PC-9 (cell line): ENCODE measurements around the gene PEAK1. TPM values are rescaled to one million over a fixed set of nuclear protein-coding genes. Genes with fewer than 3 reads are reported as not detected.
A peak's percentile ranks its signal among the peaks of the same experiment; 100 is the strongest.

Experiments
- BruUV-seq: library from RNA; stranded (reverse); fragments of 400-500 nt; replicated peaks from 2 replicates; lab custom pipeline; 2021; lab: Mats Ljungman, UMichigan
- CTCF ChIA-PET: fragments of 300-600 bp; sonication (Branson Sonifier 250); formaldehyde crosslinking; loops from one replicate; lab custom pipeline; 2022; ENCODE audit warnings: antibody characterized with exemption; lab: Charles Lee
- POLR2A ChIA-PET: fragments of 300-600 bp; sonication (Branson Sonifier 250); formaldehyde crosslinking; loops from one replicate; lab custom pipeline; 2022; ENCODE audit warnings: antibody characterized with exemption; ENCODE audit not compliant: unreplicated experiment; lab: Charles Lee
- DNase-seq, 2 experiments: peaks; one replicate each; pipeline versions ENCODE4 v3.0.0 to v3.0.0-alpha.2; 2015 to 2022; ENCODE audit warnings: mixed read lengths in 1 of 2
- H2AFZ ChIP-seq: fragments of 200-600 bp; sonication (generic); 2 replicates; pipeline ENCODE4 v1.8.1; 2017; ENCODE audit warnings: antibody characterized with exemption
- H3F3A ChIP-seq: fragments of 200-600 bp; sonication (generic); 2 replicates; pipeline ENCODE4 v1.8.1; 2017; ENCODE audit warnings: antibody characterized with exemption, mild to moderate bottlenecking, low read depth; ENCODE audit not compliant: insufficient read depth
- H3K27ac ChIP-seq: fragments of 200-600 bp; sonication (generic); 2 replicates; pipeline ENCODE4 v1.6.1; 2016; ENCODE audit warnings: mixed run types
- H3K27me3 ChIP-seq: fragments of 200-600 bp; sonication (generic); 2 replicates; pipeline ENCODE4 v1.6.1; 2016; ENCODE audit warnings: low read depth, mixed run types; ENCODE audit not compliant: insufficient read depth
- H3K36me3 ChIP-seq: fragments of 200-600 bp; sonication (generic); 2 replicates; pipeline ENCODE4 v1.6.1; 2016; ENCODE audit warnings: low read depth, mixed run types
- H3K4me1 ChIP-seq: fragments of 200-600 bp; sonication (generic); replicated peaks from 2 replicates; pipeline ENCODE4 v1.6.1; 2016; ENCODE audit warnings: mixed run types; ENCODE audit not compliant: insufficient read depth
- H3K4me2 ChIP-seq: fragments of 200-600 bp; sonication (generic); 2 replicates; pipeline ENCODE4 v1.6.1; 2017; ENCODE audit warnings: mixed run types
- H3K4me3 ChIP-seq: fragments of 200-600 bp; sonication (generic); 2 replicates; pipeline ENCODE4 v1.6.1; 2016; ENCODE audit warnings: mixed run types
- H3K79me2 ChIP-seq: fragments of 200-600 bp; sonication (generic); 2 replicates; pipeline ENCODE4 v1.6.1; 2017; ENCODE audit warnings: low read depth, mixed run types
- H3K9me2 ChIP-seq: fragments of 200-600 bp; sonication (generic); 2 replicates; pipeline ENCODE4 v1.8.1; 2017; ENCODE audit warnings: mild to moderate bottlenecking; ENCODE audit not compliant: insufficient read depth
- H3K9me3 ChIP-seq: fragments of 200-600 bp; sonication (generic); 2 replicates; pipeline ENCODE4 v1.8.1; 2016; ENCODE audit warnings: low read depth; ENCODE audit not compliant: insufficient read depth
- H4K20me1 ChIP-seq: fragments of 200-600 bp; sonication (generic); 2 replicates; pipeline ENCODE4 v1.8.1; 2017; ENCODE audit not compliant: insufficient read depth
- CTCF ChIP-seq: fragments of 200-600 bp; sonication (generic); conservative IDR thresholded peaks from 2 replicates; pipeline ENCODE4 v1.6.1; 2017; ENCODE audit warnings: mixed run types, antibody characterized with exemption, mild to moderate bottlenecking, moderate library complexity
- EZH2 ChIP-seq: fragments of 200-600 bp; sonication (generic); IDR thresholded peaks from 2 replicates; pipeline ENCODE4 v1.8.0; 2017; ENCODE audit warnings: antibody characterized with exemption, low read depth
- intact Hi-C: fragments of 100-400 bp; cut with micrococcal nuclease; formaldehyde crosslinking; loops from one replicate; pipeline ENCODE4 v1.10.0; 2022; ENCODE audit not compliant: unreplicated experiment
- total RNA-seq: library from RNA; stranded (reverse); gene quantifications from 2 replicates; pipeline ENCODE4 v1.2.3, GENCODE V29; 2021

Gene PEAK1
- total RNA-seq, 1 experiment from 2014 or later, result 20.7 TPM

GRCh38 chr15:77266708-77267386 lies 153.1 kb downstream of the PEAK1 start:
- CTCF ChIA-PET, result interaction anchor here (0.6 kb wide), 1 partner anchor 173 kb away, joined by 7 read pairs; no protein-coding TSS in a partner anchor
- Histone ChIP-seq H3K27me3 (no peaks in the 10 kb centered on the region), H3K36me3 (no peaks in the 10 kb centered on the region), H3K4me3 (no peak overlapping the region), H3K79me2 (no peaks in the 10 kb centered on the region), H3K4me2 (0 out of 2 replicates have a peak overlapping the region, but pooled peaks have one; percentile 5), H2AFZ (no peak overlapping the region), H3K27ac (no peak overlapping the region), H3K4me1 (peaks cover 6% of the 10 kb centered on the region), H3F3A (no peaks in the 10 kb centered on the region), H3K9me2 (no peaks in the 10 kb centered on the region), H4K20me1 (no peaks in the 10 kb centered on the region), H3K9me3 (no peaks in the 10 kb centered on the region)
- intact Hi-C loops, result no loop called here
- POLR2A ChIA-PET, result no interaction called here
- TF ChIP-seq CTCF, result no peak
- no peak for TF ChIP-seq EZH2
- peak; percentile 22 to 62 for DNase-seq
- no TSS peak for BruUV-seq

GRCh38 chr15:77255385-77255784 lies 164.5 kb downstream of the PEAK1 start:
- Histone ChIP-seq H3K36me3 (no peaks in the 10 kb centered on the region), H3K4me2 (no peak overlapping the region), H3F3A (no peaks in the 10 kb centered on the region), H3K27ac (no peak overlapping the region), H3K9me2 (no peaks in the 10 kb centered on the region), H3K79me2 (no peaks in the 10 kb centered on the region), H3K4me1 (no peaks in the 10 kb centered on the region), H2AFZ (no peak overlapping the region), H3K4me3 (no peak overlapping the region), H3K9me3 (no peaks in the 10 kb centered on the region), H4K20me1 (no peaks in the 10 kb centered on the region), H3K27me3 (no peaks in the 10 kb centered on the region)
- no peak for DNase-seq
- ChIA-PET POLR2A (no interaction called here), CTCF (no interaction called here)
- no TSS peak for BruUV-seq
- TF ChIP-seq CTCF, result no peak
- intact Hi-C loops, result no loop called here

DNA sequence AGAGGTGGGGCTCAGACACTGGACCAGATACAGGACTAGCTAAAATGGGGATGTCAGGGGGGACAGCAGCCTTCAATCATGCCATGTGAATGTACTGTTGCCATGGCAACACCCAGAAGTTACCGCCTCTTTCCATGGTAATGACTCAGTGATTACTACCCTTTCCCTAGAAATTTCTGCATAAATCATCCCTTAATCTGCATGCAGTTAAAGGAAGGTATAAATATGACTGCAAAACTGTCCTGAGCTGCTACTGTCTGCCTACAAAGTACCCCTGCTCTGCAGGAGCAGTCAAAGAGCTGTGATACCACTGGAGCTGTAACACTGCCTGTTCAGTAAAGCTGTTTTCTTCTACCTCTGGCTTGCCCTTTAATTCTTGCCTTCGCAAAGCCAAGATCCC lies 168.2 kb downstream of the PEAK1 start:
- DNase-seq, result no peak
- H3F3A ChIP-seq, result no peaks in the 10 kb centered on the region
- no peaks in the 10 kb centered on the region for H3K27me3 ChIP-seq
- H2AFZ ChIP-seq, result no peak overlapping the region
- BruUV-seq, result no TSS peak
- ChIA-PET CTCF (no interaction called here), POLR2A (interaction anchor here (0.7 kb wide), 1 partner anchor 1050 kb away, joined by 6 read pairs; no protein-coding TSS in a partner anchor)
- H3K9me2 ChIP-seq, result no peaks in the 10 kb centered on the region
- H3K4me2 ChIP-seq, result no peak overlapping the region
- H3K4me3 ChIP-seq, result no peak overlapping the region
- H3K9me3 ChIP-seq, result no peaks in the 10 kb centered on the region
- no peaks in the 10 kb centered on the region for H4K20me1 ChIP-seq
- H3K79me2 ChIP-seq, result no peaks in the 10 kb centered on the region
- no peaks in the 10 kb centered on the region for H3K36me3 ChIP-seq
- H3K4me1 ChIP-seq, result no peaks in the 10 kb centered on the region
- TF ChIP-seq CTCF (no peak), EZH2 (no peak)
- intact Hi-C loops, result no loop called here
- no peak overlapping the region for H3K27ac ChIP-seq
